ENCODE data around the gene PPP1R9B. TPM values are rescaled to one million over a fixed set of nuclear protein-coding genes. Genes with fewer than 3 reads are reported as not detected.

Gene PPP1R9B
- total RNA-seq, 1 experiment from 2014 or later, result 23.0 TPM

- Mint-ChIP-seq H3K4me1 (peaks cover 28 to 40% of the 10 kb centered on the region in 2 experiments), H3K9me3 (no peaks in the 10 kb centered on the region), H3K36me3 (ENCODE audit: insufficient read depth in 1 of 3, low read depth in 3 of 3) (no peaks in the 10 kb centered on the region; a peak in 1 of 7 replicates), H3K27me3 (ENCODE audit: low read depth) (peaks cover 13% of the 10 kb centered on the region), H3K4me3 (peak overlapping the region; percentile 66 to 85), H3K27ac (peak overlapping the region; percentile 84 to 97 (median 89); a peak in 6 of 7 replicates)
- Histone ChIP-seq H3K27ac (ENCODE audit: insufficient read length, low read depth, low read length) (no peak overlapping the region), H2AFZ (ENCODE audit: low read length) (peak overlapping the region; percentile 34), H3K18ac (ENCODE audit: insufficient read length, low read depth, low read length) (peak overlapping the region; percentile 65), H2BK120ac (ENCODE audit: low read depth, low read length, poor library complexity, severe bottlenecking) (no peak overlapping the region), H2BK15ac (ENCODE audit: low read depth, low read length) (no peak overlapping the region), H4K91ac (ENCODE audit: insufficient read length, low read depth, low read length) (no peak overlapping the region), H3K79me1 (ENCODE audit: insufficient read depth, low read depth, low read length, poor library complexity, severe bottlenecking) (no peaks in the 10 kb centered on the region), H2BK5ac (ENCODE audit: insufficient read length, low read length) (no peak overlapping the region), H3K27me3 (ENCODE audit: insufficient read depth, low read length) (no peaks in the 10 kb centered on the region; the same call in 1 of the 2 replicates), H2AK5ac (ENCODE audit: insufficient read length, low read length) (no peak overlapping the region), H3K56ac (ENCODE audit: insufficient read length, low read depth, low read length) (no peak overlapping the region), H3T11ph (ENCODE audit: low read length) (no peak overlapping the region), H3K14ac (ENCODE audit: insufficient read depth, low read length) (no peak overlapping the region), H3K23me2 (ENCODE audit: insufficient read length, low read depth, low read length, poor library complexity, severe bottlenecking) (peaks cover 25% of the 10 kb centered on the region), H3K79me2 (ENCODE audit: insufficient read depth, low read length) (no peaks in the 10 kb centered on the region), H4K8ac (replicated peaks; ENCODE audit: insufficient read length, low read depth, low read length) (no peak overlapping the region), H3K23ac (ENCODE audit: insufficient read length, low read depth, low read length) (no peak overlapping the region), H4K5ac (ENCODE audit: insufficient read length, low read depth, low read length) (no peak overlapping the region), H2BK12ac (ENCODE audit: insufficient read length, low read depth, low read length) (no peak overlapping the region), H2BK20ac (ENCODE audit: low read depth, low read length, poor library complexity, severe bottlenecking) (no peak overlapping the region), H3K4me2 (ENCODE audit: insufficient read depth, insufficient read length, low read length) (peak overlapping the region; percentile 78), H4K20me1 (ENCODE audit: control insufficient read depth, insufficient read depth, insufficient read length) (peaks cover 3% of the 10 kb centered on the region), H3K9me3 (ENCODE audit: control insufficient read depth, low read depth, low read length) (no peaks in the 10 kb centered on the region), H3K9ac (ENCODE audit: extremely low read depth, insufficient read length, low read length) (no peak overlapping the region), H3K4ac (ENCODE audit: low read depth, low read length) (no peak overlapping the region), H3K4me1 (ENCODE audit: insufficient read depth, low read length) (peaks cover 4% of the 10 kb centered on the region; the same call in 1 of the 2 replicates)
- no peak for TF ChIP-seq CTCF (conservative IDR thresholded peaks at IDR 0.05)
- no CpG with 5 or more reads among the region's 12 CpGs for WGBS (ENCODE audit: extremely low coverage, insufficient read length, low lambda C conversion rate)
- DNase-seq, result peak; percentile 98
Observed at GRCh38 chr17:50151937-50152547, 1.6 kb upstream of the PPP1R9B start.
